22Rv1 (cell line): ENCODE data around the gene UBE2E2.

Source experiments
- CTCF ChIP-seq: fragments of 450-650 bp; IDR thresholded peaks from 2 replicates; pipeline ENCODE4 v1.5.1; 2017; ENCODE audit warnings: mild to moderate bottlenecking
- ZFX ChIP-seq: fragments of 450-650 bp; IDR thresholded peaks from 2 replicates; pipeline ENCODE4 v1.6.1; 2017; ENCODE audit warnings: antibody characterized with exemption, borderline replicate concordance

GRCh38 chr3:23159929-23160328 lies 43.2 kb upstream of the UBE2E2 start:
- TF ChIP-seq CTCF (no peak), ZFX (no peak)
